AML-193 (cell line): Measurements from ENCODE around the gene ALAS1.

Experiments
- DNase-seq, 2 experiments: peaks; one replicate each; lab custom pipeline; 2025; lab: John Stamatoyannopoulos, UW

Gene ALAS1

DNA sequence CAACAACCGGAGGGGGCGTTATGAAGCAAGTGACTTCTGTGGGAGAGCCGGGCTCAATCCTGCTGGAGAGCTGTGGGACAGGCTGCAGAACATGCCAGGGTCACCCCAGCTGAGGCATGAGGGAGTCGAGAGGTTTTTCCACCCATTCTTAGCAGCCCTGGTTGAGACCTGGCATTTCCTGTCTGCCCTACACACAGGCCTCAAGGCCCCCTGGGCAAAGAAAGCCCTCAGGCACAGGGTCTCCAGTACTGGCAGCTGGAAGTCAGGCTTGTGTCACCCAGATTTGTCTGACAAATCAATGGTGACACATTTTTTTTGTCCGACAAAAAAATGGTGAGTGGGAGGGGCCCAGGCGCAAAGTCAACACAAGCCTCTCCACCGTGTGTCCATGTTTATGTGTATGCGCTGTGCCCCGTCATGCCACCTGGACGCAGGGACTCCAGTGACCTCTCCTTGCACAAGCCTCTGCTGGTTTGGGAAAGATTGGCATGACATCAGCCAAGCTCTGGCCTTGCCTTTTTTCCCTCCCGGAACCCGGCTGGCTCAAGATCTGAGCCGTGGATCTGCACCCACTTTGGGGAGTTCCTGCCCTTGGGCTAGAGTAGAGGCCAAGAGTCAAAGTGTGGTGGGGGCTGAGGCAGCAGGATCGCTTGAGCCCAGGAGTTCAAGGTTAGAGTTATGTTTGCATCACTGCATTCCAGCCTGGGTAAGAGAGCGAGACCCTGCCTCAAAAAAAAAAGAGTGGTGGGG lies 20.8 kb upstream of the ALAS1 start:
- DNase-seq: no peak

- no peak for DNase-seq
Measured at GRCh38 chr3:52177701-52178042, 20.3 kb upstream of the ALAS1 start.

GRCh38 chr3:52178126-52178525 lies 19.8 kb upstream of the ALAS1 start:
- peak; percentile 60 to 63 for DNase-seq

GRCh38 chr3:52178537-52178936 lies 19.4 kb upstream of the ALAS1 start:
- no peak for DNase-seq

GRCh38 chr3:52181543-52181942 lies 16.4 kb upstream of the ALAS1 start:
- DNase-seq: no peak

DNA sequence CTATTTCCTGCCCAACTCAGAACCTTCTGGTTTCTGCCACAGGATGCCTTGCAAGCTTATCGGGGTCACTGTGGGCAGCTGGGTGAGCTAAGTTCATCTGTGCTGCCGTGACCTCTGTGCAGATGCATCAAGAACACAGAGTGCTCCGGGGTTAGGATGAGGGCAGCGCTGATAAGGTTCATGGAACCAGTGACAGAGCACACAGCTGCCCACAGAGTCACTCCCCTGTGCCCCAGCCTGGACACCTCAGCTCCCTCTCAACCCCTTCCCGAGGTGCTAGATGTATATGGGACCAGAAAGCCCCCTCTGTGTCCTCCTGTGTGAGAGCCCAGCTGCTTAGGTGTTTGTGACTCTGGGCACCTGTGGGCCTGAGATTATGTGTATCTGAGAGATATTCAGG lies 15.8 kb upstream of the ALAS1 start:
- no peak for DNase-seq

- no peak for DNase-seq
Measured at GRCh38 chr3:52182691-52183090, 15.3 kb upstream of the ALAS1 start.

DNA sequence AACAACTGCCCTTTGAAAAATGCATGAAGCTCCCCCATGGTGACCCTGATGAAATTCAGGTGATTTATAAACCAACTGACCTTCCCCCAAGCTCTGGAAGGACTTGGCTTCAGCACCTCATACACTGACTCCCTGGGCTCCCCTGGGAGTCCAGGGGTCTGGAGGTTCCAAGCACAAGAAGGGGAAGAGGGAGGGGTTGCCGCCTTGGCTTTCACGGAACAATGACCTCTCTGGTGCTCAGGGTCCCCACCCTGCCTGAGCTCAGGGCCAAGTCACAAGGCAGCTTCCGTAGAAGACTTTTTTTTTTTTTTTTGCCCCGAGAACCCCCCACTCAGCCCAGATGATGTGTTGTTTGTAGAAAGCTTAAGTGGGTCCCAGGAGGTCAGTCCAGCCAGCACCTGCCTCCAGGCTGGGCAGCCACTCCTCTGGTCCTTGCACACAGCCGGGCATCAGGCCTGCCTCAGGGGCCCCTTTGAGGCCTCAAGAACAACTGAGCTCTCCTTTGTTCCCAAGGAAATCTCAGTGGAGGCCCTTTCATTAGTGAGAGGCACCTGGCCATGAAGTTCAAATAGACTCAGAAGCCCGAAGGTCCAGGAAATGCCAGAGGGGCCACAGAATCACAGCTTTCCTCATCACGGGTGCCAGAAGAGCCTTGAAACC lies 14.0 kb upstream of the ALAS1 start:
- no peak for DNase-seq

DNA sequence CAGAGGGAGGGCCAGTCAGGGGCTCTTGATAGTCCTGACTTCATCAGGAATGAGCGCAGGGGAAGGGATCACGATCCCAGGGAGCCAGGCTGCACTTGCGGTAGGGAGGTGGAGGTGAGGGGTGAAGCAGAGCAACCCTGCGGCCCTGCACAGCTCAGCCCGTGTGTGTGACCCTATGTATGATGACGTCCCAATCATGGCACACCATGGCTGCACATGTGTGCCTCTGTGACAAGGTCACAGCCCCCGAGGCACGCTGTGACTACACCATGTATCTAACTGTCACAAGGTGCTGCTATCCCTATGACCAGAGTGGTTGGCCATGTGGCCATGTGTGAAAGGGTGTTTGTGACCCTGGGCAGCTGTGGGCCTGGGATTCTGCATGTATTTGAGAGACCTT lies 13.3 kb upstream of the ALAS1 start:
- DNase-seq: no peak

DNA sequence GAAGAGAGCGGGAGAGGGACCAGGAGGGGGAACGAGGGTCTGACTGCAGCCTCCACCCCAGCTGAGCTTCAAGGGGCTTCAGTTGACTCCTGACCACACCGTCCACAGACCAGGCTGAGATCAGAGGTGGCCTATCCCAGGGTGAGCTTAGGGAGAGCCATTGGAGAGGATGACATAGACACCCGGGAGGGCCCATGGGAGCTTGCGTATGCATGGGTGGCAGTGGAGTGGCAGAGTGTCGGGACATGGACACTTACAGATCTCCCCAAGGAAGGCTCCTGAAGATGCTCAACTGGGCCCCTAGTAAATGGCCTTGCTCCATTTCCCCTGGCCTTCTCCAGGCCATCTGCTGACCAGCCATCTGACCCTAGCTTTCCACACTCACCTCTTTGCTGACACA lies 12.6 kb upstream of the ALAS1 start:
- no peak for DNase-seq

- DNase-seq: peak; percentile 78 to 80
Measured at GRCh38 chr3:52185837-52186236, 12.1 kb upstream of the ALAS1 start.

- DNase-seq: no peak
Measured at GRCh38 chr3:52186729-52187128, 11.2 kb upstream of the ALAS1 start.

- peak in 1 of 2 experiments; percentile 8 for DNase-seq
Measured at GRCh38 chr3:52188556-52188955, 9.4 kb upstream of the ALAS1 start.

DNA sequence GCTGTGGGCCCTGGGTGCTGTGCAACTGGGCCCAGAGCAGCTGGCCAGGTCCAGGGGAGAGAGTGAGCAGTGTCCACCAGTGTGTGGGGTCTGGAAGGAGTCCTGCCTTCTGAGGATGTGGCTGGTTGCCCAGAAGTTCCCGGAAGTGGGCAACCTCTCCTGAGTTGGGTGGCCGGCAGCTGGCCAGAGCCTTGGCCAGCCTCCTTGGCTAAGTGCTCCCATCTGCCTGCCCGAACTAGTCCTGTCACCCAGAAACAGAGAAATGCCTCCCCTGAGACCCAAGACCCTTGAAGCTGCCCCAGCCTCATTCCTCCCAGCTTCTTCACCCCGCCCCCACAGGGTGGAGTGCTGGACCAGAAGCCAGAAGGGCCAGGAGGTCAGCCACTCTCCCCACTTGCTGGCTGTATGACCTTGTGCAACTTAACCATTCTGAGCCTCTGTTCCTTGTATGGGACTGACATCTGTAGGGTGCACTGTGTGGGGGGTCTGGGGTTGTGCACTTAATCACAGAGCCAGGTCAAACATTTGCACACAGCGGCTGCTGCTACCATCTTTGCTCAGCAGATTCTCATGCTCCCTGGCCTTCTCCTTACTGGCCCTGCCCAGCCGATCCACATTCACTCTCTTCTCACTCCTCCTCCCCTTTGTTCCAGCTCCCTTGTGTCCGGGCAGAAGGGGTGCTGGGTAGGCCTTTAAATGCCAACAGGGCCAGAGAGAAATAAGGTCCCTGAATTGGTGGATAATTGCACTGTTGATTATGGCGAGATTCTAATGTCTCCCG lies 7.5 kb upstream of the ALAS1 start:
- no peak for DNase-seq

DNA sequence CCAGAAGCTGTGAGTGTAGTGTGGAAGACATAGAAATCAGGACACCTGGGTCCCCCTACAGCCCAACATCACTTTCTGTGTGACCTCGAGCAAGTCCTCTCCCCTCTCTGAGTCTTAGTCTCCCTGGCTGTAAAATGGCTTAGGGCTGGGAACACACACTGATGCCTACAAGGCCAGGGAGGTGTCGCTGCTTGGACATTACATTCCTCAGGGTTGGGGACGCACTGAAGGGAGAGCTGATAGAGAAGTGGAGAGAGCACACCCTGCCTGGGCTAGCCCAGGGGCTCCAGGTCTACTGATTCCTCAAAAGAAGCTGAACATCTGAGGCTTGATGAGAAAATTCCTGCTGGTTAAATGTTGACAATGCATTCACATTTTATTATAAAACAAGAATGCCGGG lies 6.3 kb upstream of the ALAS1 start:
- no peak for DNase-seq

DNA sequence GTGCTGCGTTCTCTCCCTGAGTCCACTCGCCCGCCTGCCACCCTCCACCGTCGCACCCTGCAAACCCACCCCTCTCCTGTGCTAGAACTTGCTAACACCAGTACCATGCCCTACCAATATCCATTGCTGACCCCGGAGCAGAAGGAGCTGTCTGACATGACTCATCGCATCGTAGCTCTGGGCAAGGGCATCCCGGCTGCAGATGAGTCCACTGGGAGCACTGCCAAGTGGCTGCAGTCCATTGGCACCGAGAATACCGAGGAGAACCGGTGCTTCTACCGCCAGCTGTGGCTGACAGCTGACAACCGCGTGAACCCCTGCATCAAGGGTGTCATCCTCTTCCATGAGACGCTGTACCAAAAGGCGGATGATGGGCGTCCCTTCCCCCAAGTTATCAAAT lies 4.9 kb upstream of the ALAS1 start:
- DNase-seq: no peak

GRCh38 chr3:52194485-52195290 lies 3.3 kb upstream of the ALAS1 start:
- no peak for DNase-seq

DNA sequence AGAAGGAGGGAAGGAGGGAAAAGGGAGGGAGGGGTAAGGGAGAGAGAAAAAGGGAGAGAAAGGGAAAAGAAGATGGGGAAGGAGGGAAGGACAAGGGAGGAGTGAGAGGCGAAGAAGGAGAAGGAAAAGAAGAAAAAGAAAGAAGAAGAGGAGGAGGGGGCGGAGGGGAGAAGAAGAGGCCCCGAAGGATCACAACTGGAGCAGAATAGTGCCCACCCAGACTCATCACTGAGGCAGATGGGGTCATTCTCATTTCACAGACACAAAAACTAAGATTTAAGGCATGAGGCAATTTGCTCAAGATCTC lies 2.7 kb upstream of the ALAS1 start:
- DNase-seq: no peak

DNA sequence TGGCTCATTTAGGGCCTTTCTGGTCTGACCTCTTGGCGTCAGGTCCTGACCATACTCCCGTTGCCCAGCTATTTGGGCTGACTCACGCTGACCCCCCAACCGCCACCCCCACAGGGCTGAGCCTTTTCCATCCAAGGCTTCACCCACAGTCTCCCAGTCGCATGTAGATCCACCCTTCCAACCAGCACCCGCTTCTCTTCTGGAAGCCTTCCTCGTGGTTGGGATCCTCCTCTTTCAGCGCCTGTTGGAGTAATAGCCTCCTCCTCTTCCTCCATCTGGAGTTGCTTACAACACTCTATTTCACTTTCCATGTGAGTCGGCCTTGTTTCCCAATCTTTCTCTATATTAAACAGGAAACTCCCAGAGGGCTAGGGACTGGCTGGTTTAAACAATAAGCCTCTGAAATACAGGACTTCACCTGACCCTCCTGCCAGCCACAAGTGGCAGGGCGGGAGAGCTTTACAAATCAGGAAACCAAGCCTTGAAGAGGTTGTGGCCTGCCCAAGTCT lies 2.1 kb upstream of the ALAS1 start:
- peak; percentile 90 to 91 for DNase-seq

GRCh38 chr3:52196977-52197376 lies 983 bp upstream of the ALAS1 start:
- DNase-seq: no peak

DNA sequence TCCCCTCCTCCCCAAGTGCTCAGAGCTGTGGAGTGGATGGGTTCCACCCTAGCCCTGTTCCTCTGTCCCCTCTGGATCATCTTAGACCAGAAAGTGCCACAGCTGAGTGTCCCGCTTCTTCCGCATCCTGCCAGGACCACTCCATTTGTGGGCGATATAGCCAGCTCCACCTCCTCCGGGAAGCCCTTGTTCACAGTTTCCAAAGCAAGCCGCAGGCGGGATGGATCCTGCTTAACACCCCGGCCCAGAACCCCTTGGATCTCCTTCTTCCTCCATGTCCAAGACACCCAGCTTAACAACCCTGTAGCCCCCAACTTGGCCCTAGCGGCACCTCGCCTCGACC lies 490 bp upstream of the ALAS1 start:
- DNase-seq: no peak
